Hepatocyte (in vitro differentiated cells): Measurements from ENCODE around the gene DVL1. TPM values are rescaled to one million over a fixed set of nuclear protein-coding genes. Genes with fewer than 3 reads are reported as not detected.

Experiments
- DNase-seq: peaks from one replicate; pipeline ENCODE4 v3.0.0-alpha.2; 2016; ENCODE audit warnings: low spot score
- H2AFZ ChIP-seq: fragments of 200-600 bp; sonication (generic); 2 replicates; pipeline ENCODE4 v1.6.0; 2016; ENCODE audit warnings: antibody characterized with exemption, mild to moderate bottlenecking
- H3K27ac ChIP-seq: fragments of 200-600 bp; sonication (generic); 2 replicates; pipeline ENCODE4 v1.5.1; 2016; ENCODE audit warnings: mild to moderate bottlenecking
- H3K27me3 ChIP-seq: fragments of 200-600 bp; sonication (generic); 2 replicates; pipeline ENCODE4 v1.6.1; 2016
- H3K36me3 ChIP-seq: fragments of 200-600 bp; sonication (generic); replicated peaks from 2 replicates; pipeline ENCODE4 v1.5.1; 2016; ENCODE audit warnings: low read depth; ENCODE audit not compliant: insufficient read depth
- H3K4me1 ChIP-seq: fragments of 200-600 bp; sonication (generic); 2 replicates; pipeline ENCODE4 v1.5.1; 2016; ENCODE audit warnings: mild to moderate bottlenecking, moderate library complexity; ENCODE audit not compliant: insufficient read depth
- H3K4me2 ChIP-seq: fragments of 200-600 bp; sonication (generic); 2 replicates; pipeline ENCODE4 v1.6.0; 2016
- H3K4me3 ChIP-seq: fragments of 200-600 bp; sonication (generic); 2 replicates; pipeline ENCODE4 v1.5.1; 2016; ENCODE audit warnings: mild to moderate bottlenecking
- H3K79me2 ChIP-seq: fragments of 200-600 bp; sonication (generic); 2 replicates; pipeline ENCODE4 v1.6.0; 2017; ENCODE audit warnings: mild to moderate bottlenecking
- H3K9me2 ChIP-seq: fragments of 200-600 bp; sonication (generic); replicated peaks from 2 replicates; pipeline ENCODE4 v1.6.0; 2017; ENCODE audit warnings: mild to moderate bottlenecking; ENCODE audit not compliant: insufficient read depth
- H3K9me3 ChIP-seq: fragments of 200-600 bp; sonication (generic); 2 replicates; pipeline ENCODE4 v1.5.1; 2016; ENCODE audit warnings: low read depth, mild to moderate bottlenecking
- H4K20me1 ChIP-seq: fragments of 200-600 bp; sonication (generic); 2 replicates; pipeline ENCODE4 v1.6.0; 2016; ENCODE audit warnings: mild to moderate bottlenecking; ENCODE audit not compliant: insufficient read depth, poor library complexity, severe bottlenecking
- CTCF ChIP-seq: fragments of 200-600 bp; sonication (generic); IDR thresholded peaks from 2 replicates; pipeline ENCODE4 v1.5.1; 2016; ENCODE audit warnings: antibody characterized with exemption, mild to moderate bottlenecking; ENCODE audit not compliant: poor library complexity
- EZH2 ChIP-seq: fragments of 200-600 bp; sonication (generic); IDR thresholded peaks from 2 replicates; pipeline ENCODE4 v1.6.1; 2016; ENCODE audit warnings: antibody characterized with exemption, mild to moderate bottlenecking, borderline replicate concordance
- EZH2phosphoT487 ChIP-seq: fragments of 200-600 bp; sonication (generic); IDR thresholded peaks from one replicate; pipeline ENCODE4 v1.6.1; 2018; ENCODE audit warnings: antibody characterized with exemption, mild to moderate bottlenecking, low read depth, moderate library complexity; ENCODE audit not compliant: unreplicated experiment, severe bottlenecking
- WGBS: methylation state at CpG from one replicate; pipeline ENCODE4 v1.1.6; 2016; ENCODE audit warnings: low lambda C conversion rate; ENCODE audit errors: missing lambda C conversion rate; 5-methylcytosine and 5-hydroxymethylcytosine counted together
- polyA plus RNA-seq: library from polyadenylated mRNA; unstranded; fragments of >200 nt; fragmentation: Nextera tagmentation; extraction: Ambion mirVana; gene quantifications from 2 replicates; pipeline ENCODE4 v1.2.1, GENCODE V29; 2016
- total RNA-seq: library from RNA; depleted of rRNA; stranded (reverse); fragments of >200 nt; gene quantifications from 2 replicates; pipeline ENCODE4 v1.2.3, GENCODE V29; 2014

DVL1 gene
- total and polyA plus RNA-seq, 2 experiments from 2014 or later, result 49.1 to 61.6 TPM

GRCh38 chr1:1296070-1297061 is 52.9 kb downstream of the DVL1 start:
- no peaks in the 10 kb centered on the region for H3K79me2 ChIP-seq
- no peaks in the 10 kb centered on the region for H3K36me3 ChIP-seq
- DNase-seq, result no peak
- no peaks in the 10 kb centered on the region for H3K4me1 ChIP-seq
- TF ChIP-seq EZH2phosphoT487 (no peak), EZH2 (no peak), CTCF (no peak)
- H3K9me3 ChIP-seq, result no peaks in the 10 kb centered on the region
- H3K27ac ChIP-seq, result no peak overlapping the region
- 97% methylated on average over 58 of the region's 62 CpGs for WGBS
- no peaks in the 10 kb centered on the region for H3K9me2 ChIP-seq
- H4K20me1 ChIP-seq, result peaks cover 6% of the 10 kb centered on the region
- H2AFZ ChIP-seq, result no peak overlapping the region
- H3K4me3 ChIP-seq, result no peak overlapping the region
- H3K4me2 ChIP-seq, result no peak overlapping the region
- no peaks in the 10 kb centered on the region for H3K27me3 ChIP-seq

DNA sequence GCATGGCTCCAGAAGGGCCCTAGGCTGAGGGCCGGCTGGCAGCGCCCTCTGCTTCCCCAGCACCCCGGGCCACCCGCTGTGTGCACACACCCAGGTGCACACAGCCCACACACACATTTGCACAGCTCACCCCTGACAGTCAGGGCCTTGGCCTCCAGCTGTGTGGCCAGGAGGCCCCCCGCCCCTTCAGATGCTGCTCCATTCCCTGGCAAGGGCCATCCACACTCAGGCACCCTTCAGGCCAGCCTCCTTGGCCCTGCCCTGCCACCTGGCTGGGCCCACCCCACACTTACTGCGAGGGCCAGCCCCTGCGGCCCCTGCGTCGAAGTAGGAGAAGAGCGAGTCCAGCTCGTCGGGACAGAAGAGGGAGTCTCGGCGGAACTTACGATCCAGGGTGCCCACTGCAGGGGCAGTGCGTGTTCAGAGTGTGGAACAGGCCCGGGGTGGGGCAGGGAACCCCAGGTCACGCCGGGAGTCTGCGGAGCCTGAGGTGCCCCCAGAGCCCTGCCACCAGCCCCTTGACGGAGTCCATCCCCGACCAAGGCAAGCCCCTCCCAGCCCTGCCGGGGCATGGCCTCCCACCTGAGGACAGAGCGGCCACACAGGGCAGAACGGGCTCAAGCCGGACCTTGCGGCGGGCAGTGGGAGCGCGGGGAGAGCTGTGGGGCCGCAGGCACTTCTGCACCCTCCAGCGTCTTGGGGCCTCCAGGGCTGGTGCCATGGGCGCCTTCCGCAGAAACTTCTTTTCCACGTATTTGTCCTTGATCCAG is 53.9 kb downstream of the DVL1 start:
- Histone ChIP-seq H3K9me2 (no peaks in the 10 kb centered on the region), H3K27me3 (no peaks in the 10 kb centered on the region), H4K20me1 (peaks cover 6% of the 10 kb centered on the region), H3K4me1 (no peaks in the 10 kb centered on the region), H3K79me2 (no peaks in the 10 kb centered on the region), H3K4me3 (no peak overlapping the region), H3K27ac (no peak overlapping the region), H3K9me3 (no peaks in the 10 kb centered on the region), H3K36me3 (no peaks in the 10 kb centered on the region), H3K4me2 (no peak overlapping the region), H2AFZ (no peak overlapping the region)
- no peak for DNase-seq
- 93% methylated on average over 32 of the region's 35 CpGs for WGBS
- TF ChIP-seq EZH2phosphoT487 (no peak), EZH2 (no peak), CTCF (no peak)

GRCh38 chr1:1294250-1294890 is 54.8 kb downstream of the DVL1 start:
- DNase-seq, result no peak
- Histone ChIP-seq H3K9me2 (no peaks in the 10 kb centered on the region), H3K79me2 (no peaks in the 10 kb centered on the region), H4K20me1 (peaks cover 1% of the 10 kb centered on the region), H3K27ac (no peak overlapping the region), H3K4me3 (no peak overlapping the region), H3K36me3 (no peaks in the 10 kb centered on the region), H3K4me2 (no peak overlapping the region), H3K27me3 (no peaks in the 10 kb centered on the region), H2AFZ (no peak overlapping the region), H3K4me1 (no peaks in the 10 kb centered on the region), H3K9me3 (no peaks in the 10 kb centered on the region)
- WGBS, result 97% methylated on average over 48 of the region's 58 CpGs
- TF ChIP-seq CTCF (no peak), EZH2 (no peak), EZH2phosphoT487 (no peak)
